HG03457 (cell line): Measurements from ENCODE around the gene NIF3L1.
"Not testable (repeated sequence)": the region's sequence is repeated elsewhere in the genome, so short reads cannot be mapped to it uniquely, and the experiment has no call there.

ENCODE experiments used
- ATAC-seq: cut with Tn5 transposase; IDR thresholded peaks from one replicate; pipeline ENCODE4 v1.9.1; 2021; ENCODE audit warnings: moderate number of reproducible peaks; ENCODE audit not compliant: unreplicated experiment

NIF3L1 gene

DNA sequence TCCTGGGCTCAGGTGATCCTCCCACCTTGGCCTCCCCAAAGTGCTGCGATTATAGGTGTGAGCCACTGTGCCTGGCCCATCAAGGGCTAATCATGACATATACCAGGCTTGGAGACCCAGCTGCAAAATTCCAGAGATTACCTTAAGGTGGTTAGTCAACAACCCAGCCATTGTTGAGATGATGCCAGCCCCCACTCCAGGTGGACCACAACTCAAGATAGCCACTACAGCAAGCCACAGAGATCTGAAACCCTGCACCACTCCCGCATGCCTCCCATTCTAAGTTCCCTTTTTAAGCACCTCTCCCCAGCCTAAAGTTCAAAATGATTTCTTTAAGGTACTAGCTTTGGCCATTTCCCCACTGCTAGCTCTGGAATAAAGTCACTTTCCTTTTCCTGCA, 20.2 kb upstream of the NIF3L1 start:
- no peak for ATAC-seq

DNA sequence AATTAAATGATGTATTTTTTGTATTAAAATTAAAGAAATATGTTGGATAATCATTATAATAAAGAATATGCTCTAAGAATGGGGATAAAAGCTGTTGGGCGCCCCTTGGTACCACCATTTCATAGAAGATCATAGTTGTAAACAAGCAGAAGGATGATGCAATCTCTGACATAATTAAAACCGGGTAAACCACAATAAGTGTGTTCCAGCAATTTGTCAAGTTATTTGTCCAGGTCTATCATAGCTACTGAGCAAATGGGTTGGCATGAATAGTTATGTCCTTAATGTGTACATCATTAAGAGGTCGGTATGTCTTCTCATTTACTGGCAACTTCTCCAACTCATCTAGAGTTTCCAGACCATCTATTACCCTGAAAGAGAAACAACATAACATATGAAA, 18.0 kb upstream of the NIF3L1 start:
- no peak for ATAC-seq

- no peak for ATAC-seq
Observed at GRCh38 chr2:200873560-200873959, 15.6 kb upstream of the NIF3L1 start.

DNA sequence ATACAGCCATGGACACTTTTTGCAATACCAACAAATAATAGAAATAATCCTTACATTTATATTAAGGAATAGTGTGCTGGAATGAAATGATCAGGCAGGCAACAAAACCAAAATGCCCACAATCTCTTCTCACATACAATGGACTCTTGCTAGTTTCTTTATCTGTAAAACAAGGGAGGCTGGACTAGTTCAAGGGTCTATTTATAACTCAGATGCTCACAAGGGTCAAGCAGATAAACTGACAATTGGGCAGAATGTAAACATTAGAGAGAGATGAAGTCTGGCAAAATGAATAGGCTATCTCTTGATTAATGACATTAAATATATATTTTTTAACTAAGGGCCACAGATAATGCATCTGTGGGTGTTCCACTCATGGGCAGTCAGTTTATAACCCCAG, 11.7 kb upstream of the NIF3L1 start:
- no peak for ATAC-seq

GRCh38 chr2:200878289-200878880, 10.8 kb upstream of the NIF3L1 start:
- ATAC-seq = no peak

GRCh38 chr2:200881715-200882249, 7.4 kb upstream of the NIF3L1 start:
- not testable (repeated sequence) for ATAC-seq

GRCh38 chr2:200899482-200899881, 10.3 kb downstream of the NIF3L1 start:
- ATAC-seq = no peak

DNA sequence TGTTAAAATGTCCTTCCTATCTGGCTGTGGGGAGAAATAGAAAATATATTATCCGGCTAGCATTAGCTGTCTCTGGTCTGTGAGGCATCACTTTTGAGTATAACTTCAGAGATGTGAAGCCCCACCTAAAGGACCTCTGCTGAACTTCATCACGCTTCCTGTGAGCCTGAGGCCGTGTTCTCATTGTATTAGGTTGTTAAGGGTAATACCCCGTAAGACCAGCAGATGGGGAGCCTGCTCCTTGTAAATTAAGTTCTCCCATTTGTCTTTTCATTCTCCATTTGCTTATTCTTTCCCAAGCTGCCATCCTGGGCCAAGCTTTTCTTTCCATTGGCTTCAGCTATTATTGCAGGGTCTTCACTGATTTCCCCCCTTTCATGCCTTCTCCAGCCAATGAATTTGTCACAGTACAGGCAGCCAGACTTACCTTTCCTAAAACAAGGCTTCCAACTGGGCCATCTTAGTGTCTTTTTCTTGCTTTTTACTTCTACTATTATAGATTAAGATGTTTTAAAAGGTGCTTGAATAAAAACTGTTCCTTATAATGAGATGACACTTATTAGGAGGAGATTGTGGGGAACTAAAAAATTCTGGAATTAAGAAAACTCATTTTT, 12.4 kb downstream of the NIF3L1 start:
- peak; percentile 94 for ATAC-seq

- ATAC-seq = no peak
Observed at GRCh38 chr2:200905618-200906296, 16.6 kb downstream of the NIF3L1 start.

DNA sequence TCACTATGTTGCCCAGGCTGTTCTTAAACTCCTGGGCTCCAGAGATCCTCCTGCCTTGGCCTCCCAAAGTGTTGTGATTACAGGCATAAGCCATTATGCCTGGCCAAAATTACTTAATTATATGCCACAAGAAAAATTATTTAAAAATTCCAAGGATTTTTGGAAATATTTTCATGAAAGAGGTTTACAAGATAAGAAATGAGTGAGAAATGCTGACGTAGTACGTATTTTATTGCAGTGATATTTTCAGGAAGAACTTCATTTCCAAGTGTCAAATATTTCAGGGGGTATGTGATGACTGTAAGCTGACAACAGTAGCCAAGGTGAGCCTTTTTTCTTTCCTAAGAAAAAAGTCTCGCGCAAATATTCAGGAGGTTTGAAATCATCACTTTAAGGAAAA, 20.8 kb downstream of the NIF3L1 start:
- ATAC-seq = no peak

DNA sequence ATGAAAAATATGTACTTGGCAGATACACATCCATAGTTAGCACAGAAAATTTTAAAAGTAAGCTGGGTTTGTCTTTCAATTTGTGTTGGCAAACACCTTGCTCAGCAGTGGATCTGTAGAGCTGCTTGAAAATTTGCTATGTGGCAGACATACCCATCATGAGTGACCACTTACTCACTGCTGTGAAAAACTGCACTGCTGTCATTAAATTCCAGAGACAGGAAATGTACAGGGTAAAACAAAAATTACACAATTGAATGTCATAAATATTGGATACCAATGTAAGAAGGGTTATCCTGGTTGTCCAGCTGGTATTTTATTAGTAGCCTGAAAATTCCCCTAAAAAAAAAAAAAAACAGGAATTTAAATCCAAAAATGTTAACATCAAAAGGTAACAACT, 24.5 kb downstream of the NIF3L1 start:
- no peak for ATAC-seq

GRCh38 chr2:200922439-200922838, 33.3 kb downstream of the NIF3L1 start:
- no peak for ATAC-seq

DNA sequence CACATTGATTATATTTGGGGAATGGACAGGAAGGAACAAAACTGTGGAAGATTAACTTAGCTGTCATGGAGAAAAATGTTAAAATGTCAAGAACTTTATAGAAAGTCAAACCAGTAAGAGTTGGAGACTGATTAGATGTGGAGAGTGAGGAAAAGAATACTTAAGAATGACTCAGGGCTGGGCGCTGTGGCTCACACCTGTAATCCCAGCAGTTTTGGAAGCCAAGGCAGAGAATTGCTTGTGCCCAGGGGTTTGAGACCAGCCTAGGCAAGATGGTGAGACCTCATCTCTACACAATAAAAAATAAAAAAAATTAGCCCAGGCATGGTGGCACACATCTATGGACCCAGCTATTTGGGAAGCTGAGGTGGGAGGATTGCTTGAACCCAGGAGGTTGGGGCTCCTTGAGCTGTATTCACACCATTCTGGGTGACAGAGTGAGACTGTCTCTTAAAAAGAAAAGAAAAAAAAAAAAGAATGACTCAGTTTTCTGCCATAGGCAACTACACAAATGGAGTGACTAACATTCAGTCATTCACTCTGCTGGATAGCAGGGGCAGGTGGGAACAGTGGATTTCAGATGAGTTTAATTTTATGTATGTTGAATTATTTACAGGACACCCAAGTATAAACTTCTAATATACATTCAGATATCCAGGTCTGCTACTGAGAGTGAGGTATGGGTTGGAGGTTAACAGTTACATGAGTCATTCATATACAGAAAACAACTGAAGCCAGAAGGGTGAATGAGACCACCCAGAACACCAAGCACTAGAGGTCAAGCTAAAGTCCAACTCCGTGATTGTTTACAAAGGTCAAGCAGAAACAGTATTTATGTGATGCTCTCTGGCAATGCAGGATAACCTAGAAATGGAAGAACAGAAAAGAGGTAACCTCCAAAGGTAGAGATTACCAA, 40.4 kb downstream of the NIF3L1 start:
- no peak for ATAC-seq

- no peak for ATAC-seq
Observed at GRCh38 chr2:200930947-200931626, 41.9 kb downstream of the NIF3L1 start.

- no peak for ATAC-seq
Observed at GRCh38 chr2:200939832-200940231, 50.7 kb downstream of the NIF3L1 start.

GRCh38 chr2:200943527-200944105, 54.4 kb downstream of the NIF3L1 start:
- ATAC-seq = no peak

- no peak for ATAC-seq
Observed at GRCh38 chr2:200944467-200945394, 55.6 kb downstream of the NIF3L1 start.

DNA sequence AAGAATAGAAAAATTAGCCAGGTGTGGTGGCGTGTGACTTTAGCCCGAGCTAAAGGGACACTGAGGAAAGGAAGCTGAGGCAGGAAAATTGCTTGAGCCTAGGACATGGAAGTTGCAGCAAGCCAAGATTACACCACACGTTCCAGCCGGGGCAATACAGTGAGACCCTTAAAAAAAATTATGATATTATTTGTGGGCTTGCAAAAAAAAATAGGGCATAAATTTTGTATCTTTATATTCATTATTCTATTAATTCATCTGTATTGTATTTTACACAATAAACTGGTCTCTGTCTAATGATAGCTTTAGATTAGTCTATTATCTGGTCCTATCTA, 56.2 kb downstream of the NIF3L1 start:
- no peak for ATAC-seq

DNA sequence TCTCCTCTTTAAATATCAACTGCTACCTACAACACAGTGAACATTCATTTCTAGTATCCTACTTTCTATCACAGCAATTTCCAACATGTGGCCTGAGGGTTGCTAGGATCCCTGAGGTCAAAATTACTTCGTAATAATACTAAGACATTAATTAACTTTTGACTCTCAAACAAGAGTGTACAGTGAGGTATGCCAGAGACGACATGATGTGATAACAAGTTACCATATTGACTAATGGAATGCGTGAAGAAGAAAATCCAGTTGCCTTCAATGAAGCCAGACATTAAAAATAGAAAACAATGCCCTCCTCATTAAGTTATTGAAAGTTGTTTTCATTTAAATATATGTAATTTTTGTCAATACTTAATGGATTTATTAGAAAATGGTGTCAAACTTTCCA, 61.2 kb downstream of the NIF3L1 start:
- no peak for ATAC-seq
